ENCODE measurements around the gene NOXO1. TPM values are rescaled to one million over a fixed set of nuclear protein-coding genes. Genes with fewer than 3 reads are reported as not detected.

NOXO1 gene
- total RNA-seq, 1 experiment from 2014 or later, result 1.7 TPM

GRCh38 chr16:2030036-2030435 is 48.8 kb upstream of the NOXO1 start:
- no peak overlapping the region for H3K27ac ChIP-seq (ENCODE audit: insufficient read length, low read depth, low read length)
- no peaks in the 10 kb centered on the region for H3K36me3 Mint-ChIP-seq (ENCODE audit: insufficient read depth in 1 of 3, low read depth in 3 of 3)
- no peaks in the 10 kb centered on the region for H3K9me3 Mint-ChIP-seq
- no peak overlapping the region for H3T11ph ChIP-seq (ENCODE audit: low read length)
- H3K79me1 ChIP-seq (ENCODE audit: insufficient read depth, low read depth, low read length, poor library complexity, severe bottlenecking), result no peaks in the 10 kb centered on the region
- no peak overlapping the region for H3K4ac ChIP-seq (ENCODE audit: low read depth, low read length)
- peaks cover 7% of the 10 kb centered on the region; the same call in 1 of the 2 replicates for H3K27me3 ChIP-seq (ENCODE audit: insufficient read depth, low read length)
- no peak for TF ChIP-seq CTCF (conservative IDR thresholded peaks at IDR 0.05)
- peaks cover 3% of the 10 kb centered on the region for H3K23me2 ChIP-seq (ENCODE audit: insufficient read length, low read depth, low read length, poor library complexity, severe bottlenecking)
- H2AK5ac ChIP-seq (ENCODE audit: insufficient read length, low read length), result no peak overlapping the region
- no peak overlapping the region for H2BK15ac ChIP-seq (ENCODE audit: low read depth, low read length)
- no peak overlapping the region for H3K18ac ChIP-seq (ENCODE audit: insufficient read length, low read depth, low read length)
- no peak overlapping the region for H3K23ac ChIP-seq (ENCODE audit: insufficient read length, low read depth, low read length)
- H4K8ac ChIP-seq (replicated peaks; ENCODE audit: insufficient read length, low read depth, low read length), result no peak overlapping the region
- no peak overlapping the region for H3K27ac Mint-ChIP-seq
- H3K56ac ChIP-seq (ENCODE audit: insufficient read length, low read depth, low read length), result no peak overlapping the region
- no peaks in the 10 kb centered on the region for H3K4me1 ChIP-seq (ENCODE audit: insufficient read depth, low read length)
- peaks cover 7% of the 10 kb centered on the region in 2 experiments; a peak in 2 of 4 replicates for H3K4me1 Mint-ChIP-seq
- no peaks in the 10 kb centered on the region for H3K9me3 ChIP-seq (ENCODE audit: control insufficient read depth, low read depth, low read length)
- H3K4me3 Mint-ChIP-seq, result no peak overlapping the region
- no peak overlapping the region for H3K9ac ChIP-seq (ENCODE audit: extremely low read depth, insufficient read length, low read length)
- no peak for DNase-seq
- H2AFZ ChIP-seq (ENCODE audit: low read length), result no peak overlapping the region
- H4K91ac ChIP-seq (ENCODE audit: insufficient read length, low read depth, low read length), result no peak overlapping the region
- H4K20me1 ChIP-seq (ENCODE audit: control insufficient read depth, insufficient read depth, insufficient read length), result no peaks in the 10 kb centered on the region
- no peaks in the 10 kb centered on the region for H3K79me2 ChIP-seq (ENCODE audit: insufficient read depth, low read length)
- H2BK20ac ChIP-seq (ENCODE audit: low read depth, low read length, poor library complexity, severe bottlenecking), result no peak overlapping the region
- no peak overlapping the region for H3K4me2 ChIP-seq (ENCODE audit: insufficient read depth, insufficient read length, low read length)
- no peak overlapping the region for H3K14ac ChIP-seq (ENCODE audit: insufficient read depth, low read length)
- no CpG with 5 or more reads among the region's 11 CpGs for WGBS (ENCODE audit: extremely low coverage, insufficient read length, low lambda C conversion rate)
- H3K27me3 Mint-ChIP-seq (ENCODE audit: low read depth), result peaks cover 20% of the 10 kb centered on the region
- H2BK5ac ChIP-seq (ENCODE audit: insufficient read length, low read length), result no peak overlapping the region
- H2BK12ac ChIP-seq (ENCODE audit: insufficient read length, low read depth, low read length), result no peak overlapping the region
- no peak overlapping the region for H2BK120ac ChIP-seq (ENCODE audit: low read depth, low read length, poor library complexity, severe bottlenecking)
- no peak overlapping the region for H4K5ac ChIP-seq (ENCODE audit: insufficient read length, low read depth, low read length)

Data from H9 (cell line).